Anterior cingulate cortex (tissue), 58 donors: ENCODE data around the gene GLIS1.

Experiments used
- DNase-seq, 58 donors: peaks; one replicate each; lab custom pipeline; 2025; lab: John Stamatoyannopoulos, UW

GLIS1 gene

DNA sequence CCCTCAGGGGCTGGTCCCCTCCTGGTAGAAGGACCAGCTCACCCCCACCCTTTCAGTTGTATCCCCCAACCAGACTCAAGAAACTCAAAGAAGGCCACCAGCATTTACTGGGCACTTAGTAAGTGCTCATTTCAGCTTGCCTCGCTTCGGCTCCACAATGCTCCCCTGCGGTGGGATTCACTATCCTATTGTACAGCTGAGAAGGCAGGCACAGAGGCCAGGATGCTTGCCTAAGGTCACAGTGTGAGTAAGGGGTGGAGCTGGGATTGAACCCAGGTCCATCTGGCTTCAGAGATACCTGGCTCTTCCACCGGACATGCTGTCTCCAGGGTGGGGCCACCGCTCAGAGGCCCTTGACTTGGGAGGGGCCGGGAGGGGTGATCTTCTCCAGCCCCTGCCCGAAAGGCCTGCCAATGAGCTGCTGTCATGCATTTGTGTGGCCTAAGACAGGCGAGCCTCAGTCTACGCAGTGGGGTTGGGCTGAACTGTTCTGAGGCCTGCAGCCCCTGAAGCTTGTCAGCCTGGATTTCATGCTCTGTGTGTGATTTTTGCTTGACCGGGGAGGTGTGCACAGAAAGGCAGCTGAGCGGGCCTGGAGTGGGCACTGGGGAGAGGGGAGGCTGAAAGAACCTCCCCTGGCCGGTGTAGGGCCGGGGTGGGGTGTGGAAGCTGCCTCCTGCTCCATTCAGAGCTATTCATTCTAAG, 231.7 kb downstream of the GLIS1 start:
- DNase-seq = no peak

DNA sequence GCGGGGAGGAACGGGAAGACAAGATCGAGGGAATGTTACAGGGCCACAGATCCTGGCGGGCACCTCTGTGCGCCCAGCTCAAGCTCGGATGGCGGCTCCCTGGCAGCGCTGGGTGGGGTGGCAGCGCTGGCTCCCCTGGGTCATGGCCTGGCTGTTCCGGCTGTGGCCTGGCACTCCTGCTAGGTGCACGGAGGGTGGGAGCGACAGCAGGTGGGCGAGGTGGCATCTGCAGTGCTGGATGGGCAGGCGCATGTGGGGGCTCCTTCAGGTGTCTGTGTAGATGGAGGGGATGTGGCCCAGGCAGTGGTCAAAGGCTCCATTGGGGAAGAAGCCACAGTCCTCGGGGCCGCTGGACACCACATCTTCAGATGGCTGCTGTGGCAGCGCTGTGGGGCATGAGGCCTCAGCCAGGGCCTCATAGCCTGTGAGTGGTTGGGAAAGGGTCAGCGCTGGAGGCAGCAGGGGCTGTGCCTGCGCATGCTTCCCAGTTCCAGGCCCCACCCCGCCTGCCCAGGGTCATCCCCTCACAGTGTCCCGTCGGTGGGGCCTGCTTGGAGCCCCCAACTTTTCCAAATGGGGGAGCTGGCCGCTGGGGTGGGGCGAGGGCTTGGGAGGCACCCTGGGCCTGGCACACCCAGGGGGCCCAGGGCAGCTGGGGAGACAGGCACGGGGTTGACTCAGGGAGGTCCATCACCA, 232.5 kb downstream of the GLIS1 start:
- DNase-seq = no peak

- no peak for DNase-seq
Observed at GRCh38 chr1:53505891-53506290, 233.1 kb downstream of the GLIS1 start.

DNA sequence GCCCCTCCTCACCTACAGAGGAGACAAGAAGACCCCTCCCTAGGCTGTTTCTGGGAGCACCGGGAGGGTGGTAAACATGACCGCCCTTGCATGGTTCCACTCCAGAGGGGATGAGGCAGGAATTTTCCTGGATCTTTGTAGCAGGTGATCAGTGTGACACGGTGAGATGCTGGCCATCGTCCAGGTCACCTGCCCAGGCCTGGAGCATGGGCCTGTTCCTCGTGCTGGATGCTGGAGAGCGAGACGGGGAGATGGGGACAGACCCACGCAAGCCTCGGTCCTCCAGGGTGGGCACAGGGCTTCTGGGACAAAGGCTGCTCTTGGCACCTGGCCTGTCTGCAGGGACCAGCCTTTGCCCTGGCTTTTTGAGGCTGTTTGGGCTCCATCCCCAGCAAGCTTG, 233.6 kb downstream of the GLIS1 start:
- no peak for DNase-seq

DNA sequence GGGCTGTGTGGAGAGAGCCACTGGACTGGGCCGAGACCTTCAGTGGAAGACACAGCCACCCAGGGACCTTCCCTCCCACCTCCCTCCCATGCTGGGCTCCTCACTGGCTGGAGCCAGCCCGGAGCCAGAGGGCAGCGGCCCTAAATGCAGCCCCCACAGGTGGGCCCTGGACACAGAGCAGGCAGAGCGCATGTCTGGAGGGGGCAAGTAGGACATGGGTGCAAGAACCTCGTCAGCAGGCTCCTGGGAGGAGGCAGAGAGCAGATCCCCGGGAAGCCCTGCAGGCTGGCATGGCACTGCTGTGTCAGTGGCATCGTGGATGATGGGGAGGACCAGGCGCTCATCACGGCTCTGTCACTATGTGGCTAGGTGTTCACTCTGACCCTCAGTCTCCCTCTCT, 234.1 kb downstream of the GLIS1 start:
- DNase-seq = no peak

DNA sequence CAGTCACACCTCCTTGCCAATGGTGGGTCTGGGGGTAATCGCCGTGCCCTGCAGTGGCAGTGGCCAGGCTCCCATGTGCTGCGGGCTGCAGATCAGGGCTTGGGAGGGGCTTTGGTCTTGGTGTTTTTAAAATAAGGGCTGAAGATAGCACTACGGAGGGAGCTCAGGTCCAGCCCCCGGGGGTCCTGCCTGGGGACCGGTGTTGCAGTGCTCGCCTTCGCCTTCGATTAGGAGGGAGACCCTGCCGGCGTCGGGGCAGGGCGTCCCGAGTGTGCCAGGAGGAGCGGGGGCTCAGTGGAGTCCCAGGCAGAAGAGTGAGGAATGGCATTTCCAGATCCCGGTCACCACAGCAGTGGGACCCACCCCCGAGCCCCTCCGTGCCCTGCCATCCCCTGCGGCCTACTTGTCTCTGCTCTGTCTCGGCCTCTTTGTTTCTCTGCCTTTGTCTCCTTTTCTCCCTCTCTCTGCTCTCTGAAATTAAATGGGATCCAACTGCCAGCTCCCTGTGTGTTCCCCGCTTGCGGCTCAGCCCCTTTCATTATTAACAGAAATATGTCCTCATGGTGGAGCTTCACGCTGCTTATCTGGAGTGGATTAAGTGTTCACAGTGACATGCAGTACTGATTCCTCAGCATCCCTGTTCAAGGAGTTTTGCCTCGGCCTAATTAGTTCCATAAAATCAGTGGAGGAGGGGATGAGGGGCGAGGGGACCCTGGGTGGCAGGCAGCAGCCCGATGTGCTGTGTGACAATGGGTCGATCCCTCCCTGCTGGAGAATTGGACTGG, 235.3 kb downstream of the GLIS1 start:
- no peak for DNase-seq

- peak in 1 of 58 donors; percentile 12 for DNase-seq
Observed at GRCh38 chr1:53502641-53503432, 236.1 kb downstream of the GLIS1 start.

- no peak for DNase-seq
Observed at GRCh38 chr1:53501065-53502005, 237.6 kb downstream of the GLIS1 start.

DNA sequence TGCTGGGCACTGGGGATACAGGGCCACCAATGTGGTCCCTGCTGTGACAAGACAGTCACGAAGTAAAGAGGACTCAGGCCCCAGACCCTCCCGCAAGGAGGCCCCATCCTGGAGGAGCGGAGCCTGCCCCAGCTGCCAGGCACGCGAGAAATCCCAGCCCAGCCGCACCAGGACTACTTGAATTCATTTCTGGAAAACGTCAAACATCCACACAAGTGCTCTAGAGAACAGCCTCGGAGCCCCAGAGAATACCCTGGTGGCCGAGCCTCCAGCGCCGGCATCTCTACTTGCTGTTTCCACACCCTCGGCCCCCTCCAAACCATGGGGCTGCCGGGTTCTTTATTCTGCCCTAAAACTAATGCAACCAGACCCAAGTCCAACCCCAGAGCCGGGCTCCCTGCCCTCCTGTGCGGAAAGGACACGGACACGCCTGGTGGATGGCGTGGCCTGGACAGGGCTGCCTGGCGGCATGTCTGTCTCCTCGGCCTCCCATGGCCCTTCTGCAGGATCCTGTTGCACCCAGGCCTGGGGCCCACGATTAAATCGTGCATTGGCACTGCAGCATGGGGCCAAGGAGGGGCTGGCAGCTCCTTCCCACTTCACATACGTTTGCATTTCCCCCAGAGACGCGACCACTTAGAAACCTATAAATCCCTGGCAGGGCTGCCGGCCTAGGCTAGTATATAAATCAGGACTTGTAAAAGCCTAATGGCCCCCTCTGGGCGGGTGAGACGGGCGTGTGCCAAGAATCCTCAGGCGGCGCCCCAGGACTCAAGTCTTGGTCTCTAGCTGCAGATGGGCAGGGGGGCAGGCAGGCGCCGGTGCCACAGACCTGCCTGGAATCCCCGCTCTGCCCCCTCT, 238.5 kb downstream of the GLIS1 start:
- DNase-seq = no peak

GRCh38 chr1:53499257-53500203, 239.4 kb downstream of the GLIS1 start:
- no peak for DNase-seq

GRCh38 chr1:53498555-53499131, 240.3 kb downstream of the GLIS1 start:
- no peak for DNase-seq

- no peak for DNase-seq
Observed at GRCh38 chr1:53495633-53496345, 243.2 kb downstream of the GLIS1 start.

DNA sequence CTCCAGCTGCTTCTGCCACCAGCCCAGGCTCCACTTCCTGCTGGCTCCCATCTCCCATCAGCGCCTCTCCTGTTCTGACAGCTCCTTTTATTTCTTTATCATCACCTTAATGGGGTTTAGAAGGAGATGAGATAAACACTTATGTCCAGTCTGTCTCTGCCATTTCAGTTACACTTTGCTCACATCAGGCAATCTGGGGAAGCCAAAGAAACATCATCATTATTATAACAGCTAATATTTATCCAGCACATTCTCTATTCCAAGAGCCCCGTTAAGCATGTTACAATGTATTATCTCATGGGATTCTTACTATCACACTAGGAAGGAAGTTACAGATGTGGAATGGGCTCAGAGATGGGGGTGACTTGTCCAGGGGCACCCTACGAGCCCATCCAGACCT, 248.6 kb downstream of the GLIS1 start:
- DNase-seq = no peak

DNA sequence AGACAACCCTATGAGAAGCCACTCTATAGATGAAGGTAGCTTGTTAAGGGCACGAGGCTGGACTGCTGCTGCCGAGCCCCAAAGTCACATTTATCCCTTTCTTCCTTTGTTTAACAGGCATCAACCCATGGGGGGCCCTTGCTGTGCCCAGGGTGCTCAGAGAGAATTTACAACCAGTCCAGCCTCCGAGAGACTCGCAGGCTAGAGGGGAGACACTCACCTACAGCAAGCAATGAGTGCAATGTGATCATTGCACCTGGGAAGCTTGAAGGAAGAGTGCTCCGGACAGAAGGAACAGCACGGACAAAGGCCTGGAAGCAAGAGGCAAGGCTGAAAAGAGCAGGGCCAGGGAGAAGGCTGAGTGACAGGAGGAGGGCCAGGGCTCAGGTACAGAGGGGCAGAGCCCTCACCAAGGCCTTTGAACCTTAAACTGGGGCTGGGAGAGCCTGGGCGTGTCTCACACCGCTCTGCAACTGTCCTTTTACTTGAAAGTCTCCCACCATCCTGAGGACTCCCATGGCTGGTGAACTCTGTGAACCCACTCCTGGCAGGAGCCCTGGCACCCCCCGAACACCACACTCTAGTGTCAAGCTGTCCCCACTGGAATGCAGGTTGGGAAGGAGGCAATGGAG, 252.5 kb downstream of the GLIS1 start:
- DNase-seq = no peak

- peak in 52 of 58 donors; percentile 7 to 85 (median 42) for DNase-seq
Observed at GRCh38 chr1:53485478-53486394, 253.2 kb downstream of the GLIS1 start.
